HepG2 (cell line): Measurements from ENCODE around the gene YIF1B. TPM values are rescaled to one million over a fixed set of nuclear protein-coding genes. Genes with fewer than 3 reads are reported as not detected.

Experiments
- HDAC1 ChIP-seq: sonication (generic); formaldehyde crosslinking; IDR thresholded peaks from 2 replicates; pipeline ENCODE4 v1.5.1; 2020; ENCODE audit warnings: mild to moderate bottlenecking, missing genetic modification reagents
- NFRKB ChIP-seq: fragments of 450-650 bp; IDR thresholded peaks from 2 replicates; pipeline ENCODE4 v1.6.1; 2017
- PCBP1 ChIP-seq: fragments of 200-400 bp; formaldehyde crosslinking; IDR thresholded peaks from 2 replicates; pipeline ENCODE4 v1.6.1; 2017; ENCODE audit warnings: mild to moderate bottlenecking, low read depth, low read length, borderline replicate concordance
- SALL2 ChIP-seq: sonication (generic); formaldehyde crosslinking; IDR thresholded peaks from 2 replicates; pipeline ENCODE4 v1.8.1; 2023; ENCODE audit warnings: mild to moderate bottlenecking, missing genetic modification reagents, inconsistent platforms
- TARDBP ChIP-seq: sonication (generic); formaldehyde crosslinking; IDR thresholded peaks from 2 replicates; pipeline ENCODE4 v1.8.0; 2022; ENCODE audit warnings: mild to moderate bottlenecking, missing genetic modification reagents
- ZBTB7B ChIP-seq: sonication (generic); formaldehyde crosslinking; IDR thresholded peaks from 2 replicates; pipeline ENCODE4 v1.4.0; 2020; ENCODE audit warnings: missing genetic modification reagents
- ZFP1 ChIP-seq: IDR thresholded peaks from 2 replicates; pipeline ENCODE4 v1.6.1; 2016
- ZFP90 ChIP-seq: sonication (generic); formaldehyde crosslinking; IDR thresholded peaks from 2 replicates; pipeline ENCODE4 v1.8.0; 2022; ENCODE audit warnings: missing genetic modification reagents, mild to moderate bottlenecking, inconsistent platforms, borderline replicate concordance
- ZNF225 ChIP-seq: sonication (generic); formaldehyde crosslinking; IDR thresholded peaks from 2 replicates; pipeline ENCODE4 v1.4.0; 2020; ENCODE audit warnings: mild to moderate bottlenecking, missing genetic modification reagents
- ZNF777 ChIP-seq: sonication (generic); formaldehyde crosslinking; IDR thresholded peaks from 2 replicates; pipeline ENCODE4 v1.4.0; 2020; ENCODE audit warnings: missing genetic modification reagents
- polyA plus RNA-seq, 8 experiments: library from polyadenylated mRNA; depleted of rRNA in 3 of 8; stranded (reverse) in 7 of 8; unstranded in 1 of 8; fragments of >200 nt; fragmentation: Illumina TruSeq in 4 of 8; extraction: Trizol in 4 of 8; gene quantifications; 2 replicates each; pipeline versions ENCODE4 v1.2.1 to v1.2.3, GENCODE V29; 2011 to 2016; ENCODE audit warnings: low read depth in 4 of 8, missing spikeins in 1 of 8, mixed read lengths in 1 of 8; ENCODE audit not compliant: insufficient read depth in 1 of 8
- total RNA-seq, 5 experiments: library from RNA; depleted of rRNA; stranded (reverse); fragments of >200 nt; fragmentation: Illumina TruSeq; extraction: Trizol; gene quantifications; 2 replicates each; pipeline ENCODE4 v1.2.3, GENCODE V29; 2016; ENCODE audit warnings: low read depth in 1 of 5
- TF ChIP-seq, protein P1 (sequence below): sonication (generic); formaldehyde crosslinking; IDR thresholded peaks from 2 replicates; pipeline ENCODE4 v1.4.0; 2020; ENCODE audit warnings: missing genetic modification reagents
- TF ChIP-seq, protein P2 (sequence below), 2 experiments: fragments of 450-650 bp in 1 of 2; sonication (generic) in 1 of 2; formaldehyde crosslinking in 1 of 2; IDR thresholded peaks; 2 replicates each; pipeline versions ENCODE4 v1.6.1 to v1.8.0; 2016 to 2022; ENCODE audit warnings: antibody characterized with exemption in 1 of 2, mild to moderate bottlenecking in 1 of 2, missing genetic modification reagents in 1 of 2
- TF ChIP-seq, protein P3 (sequence below): sonication (generic); formaldehyde crosslinking; IDR thresholded peaks from 2 replicates; pipeline ENCODE4 v1.5.1; 2020; ENCODE audit warnings: mild to moderate bottlenecking, missing genetic modification reagents, moderate library complexity

YIF1B gene
- total and polyA plus RNA-seq, 2 of the 13 experiments (the other 11 are each of a cell fraction or from before 2014, with no cell fraction given): 41.4 to 85.2 TPM

DNA sequence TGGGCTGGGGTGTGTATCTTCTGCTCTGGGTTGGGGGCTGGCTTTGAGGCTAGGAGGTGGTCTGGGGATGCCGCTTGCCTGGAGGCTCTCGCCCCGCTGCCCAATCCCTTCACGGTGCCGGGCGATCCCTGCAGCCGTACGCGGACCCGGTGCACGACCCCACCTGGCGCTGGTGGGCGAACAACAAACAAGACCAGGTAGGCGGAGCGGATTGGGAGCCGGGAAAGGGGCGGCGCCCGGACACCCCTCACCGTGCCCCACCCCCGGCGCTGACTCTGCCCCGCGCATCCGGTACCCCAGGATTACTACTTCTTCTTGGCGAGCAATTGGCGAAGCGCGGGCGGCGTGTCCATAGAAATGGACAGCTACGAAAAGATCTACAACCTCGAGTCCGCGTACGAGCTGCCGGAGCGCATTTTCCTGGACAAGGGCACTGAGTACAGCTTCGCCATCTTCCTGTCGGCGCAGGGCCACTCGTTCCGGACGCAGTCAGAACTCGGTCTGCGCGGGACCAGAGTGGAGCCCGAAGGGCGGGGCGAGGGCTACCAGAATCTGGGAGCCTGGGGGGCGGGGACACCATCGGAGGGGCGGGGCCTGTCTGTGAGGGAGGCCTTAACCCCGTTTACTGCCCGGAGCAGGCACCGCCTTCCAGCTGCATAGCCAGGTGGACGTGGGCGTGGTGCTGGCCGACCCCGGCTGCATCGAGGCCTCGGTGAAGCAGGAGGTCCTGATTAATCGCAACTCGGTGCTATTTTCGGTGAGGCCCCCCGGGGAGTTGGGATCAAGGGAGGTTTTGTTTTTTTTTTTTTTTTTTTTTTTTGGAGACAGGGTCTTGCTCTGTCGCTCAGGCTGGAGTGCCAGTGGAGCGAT is 46.6 kb upstream of the YIF1B start (continued):
- TF ChIP-seq HDAC1 (0 out of 2 replicates have a peak, but pooled peaks have one; percentile 33), ZNF225 (peak; percentile 46; the same call in 1 of the 2 replicates), ZNF777 (CRISPR knock-in tag) (0 out of 2 replicates have a peak, but pooled peaks have one; percentile 53), TARDBP (CRISPR knock-in tag) (0 out of 2 replicates have a peak, but pooled peaks have one; percentile 24), PCBP1 (0 out of 2 replicates have a peak, but pooled peaks have one; percentile 57), SALL2 (CRISPR knock-in tag) (0 out of 2 replicates have a peak, but pooled peaks have one; percentile 39), ZBTB7B (CRISPR knock-in tag) (0 out of 2 replicates have a peak, but pooled peaks have one; percentile 31), ZFP90 (CRISPR knock-in tag) (no peak), ZFP1 (CRISPR knock-in tag) (no peak), NFRKB (no peak)
- TF ChIP-seq, protein P1, sequence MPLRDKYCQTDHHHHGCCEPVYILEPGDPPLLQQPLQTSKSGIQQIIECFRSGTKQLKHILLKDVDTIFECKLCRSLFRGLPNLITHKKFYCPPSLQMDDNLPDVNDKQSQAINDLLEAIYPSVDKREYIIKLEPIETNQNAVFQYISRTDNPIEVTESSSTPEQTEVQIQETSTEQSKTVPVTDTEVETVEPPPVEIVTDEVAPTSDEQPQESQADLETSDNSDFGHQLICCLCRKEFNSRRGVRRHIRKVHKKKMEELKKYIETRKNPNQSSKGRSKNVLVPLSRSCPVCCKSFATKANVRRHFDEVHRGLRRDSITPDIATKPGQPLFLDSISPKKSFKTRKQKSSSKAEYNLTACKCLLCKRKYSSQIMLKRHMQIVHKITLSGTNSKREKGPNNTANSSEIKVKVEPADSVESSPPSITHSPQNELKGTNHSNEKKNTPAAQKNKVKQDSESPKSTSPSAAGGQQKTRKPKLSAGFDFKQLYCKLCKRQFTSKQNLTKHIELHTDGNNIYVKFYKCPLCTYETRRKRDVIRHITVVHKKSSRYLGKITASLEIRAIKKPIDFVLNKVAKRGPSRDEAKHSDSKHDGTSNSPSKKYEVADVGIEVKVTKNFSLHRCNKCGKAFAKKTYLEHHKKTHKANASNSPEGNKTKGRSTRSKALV (CRISPR knock-in tag): 0 out of 2 replicates have a peak, but pooled peaks have one; percentile 41
- TF ChIP-seq, protein P2, sequence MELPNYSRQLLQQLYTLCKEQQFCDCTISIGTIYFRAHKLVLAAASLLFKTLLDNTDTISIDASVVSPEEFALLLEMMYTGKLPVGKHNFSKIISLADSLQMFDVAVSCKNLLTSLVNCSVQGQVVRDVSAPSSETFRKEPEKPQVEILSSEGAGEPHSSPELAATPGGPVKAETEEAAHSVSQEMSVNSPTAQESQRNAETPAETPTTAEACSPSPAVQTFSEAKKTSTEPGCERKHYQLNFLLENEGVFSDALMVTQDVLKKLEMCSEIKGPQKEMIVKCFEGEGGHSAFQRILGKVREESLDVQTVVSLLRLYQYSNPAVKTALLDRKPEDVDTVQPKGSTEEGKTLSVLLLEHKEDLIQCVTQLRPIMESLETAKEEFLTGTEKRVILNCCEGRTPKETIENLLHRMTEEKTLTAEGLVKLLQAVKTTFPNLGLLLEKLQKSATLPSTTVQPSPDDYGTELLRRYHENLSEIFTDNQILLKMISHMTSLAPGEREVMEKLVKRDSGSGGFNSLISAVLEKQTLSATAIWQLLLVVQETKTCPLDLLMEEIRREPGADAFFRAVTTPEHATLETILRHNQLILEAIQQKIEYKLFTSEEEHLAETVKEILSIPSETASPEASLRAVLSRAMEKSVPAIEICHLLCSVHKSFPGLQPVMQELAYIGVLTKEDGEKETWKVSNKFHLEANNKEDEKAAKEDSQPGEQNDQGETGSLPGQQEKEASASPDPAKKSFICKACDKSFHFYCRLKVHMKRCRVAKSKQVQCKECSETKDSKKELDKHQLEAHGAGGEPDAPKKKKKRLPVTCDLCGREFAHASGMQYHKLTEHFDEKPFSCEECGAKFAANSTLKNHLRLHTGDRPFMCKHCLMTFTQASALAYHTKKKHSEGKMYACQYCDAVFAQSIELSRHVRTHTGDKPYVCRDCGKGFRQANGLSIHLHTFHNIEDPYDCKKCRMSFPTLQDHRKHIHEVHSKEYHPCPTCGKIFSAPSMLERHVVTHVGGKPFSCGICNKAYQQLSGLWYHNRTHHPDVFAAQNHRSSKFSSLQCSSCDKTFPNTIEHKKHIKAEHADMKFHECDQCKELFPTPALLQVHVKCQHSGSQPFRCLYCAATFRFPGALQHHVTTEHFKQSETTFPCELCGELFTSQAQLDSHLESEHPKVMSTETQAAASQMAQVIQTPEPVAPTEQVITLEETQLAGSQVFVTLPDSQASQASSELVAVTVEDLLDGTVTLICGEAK (IDR thresholded peaks at IDR 0.05): no peak
- TF ChIP-seq, protein P2 (CRISPR knock-in tag; IDR thresholded peaks at IDR 0.05): no peak
- TF ChIP-seq, protein P3, sequence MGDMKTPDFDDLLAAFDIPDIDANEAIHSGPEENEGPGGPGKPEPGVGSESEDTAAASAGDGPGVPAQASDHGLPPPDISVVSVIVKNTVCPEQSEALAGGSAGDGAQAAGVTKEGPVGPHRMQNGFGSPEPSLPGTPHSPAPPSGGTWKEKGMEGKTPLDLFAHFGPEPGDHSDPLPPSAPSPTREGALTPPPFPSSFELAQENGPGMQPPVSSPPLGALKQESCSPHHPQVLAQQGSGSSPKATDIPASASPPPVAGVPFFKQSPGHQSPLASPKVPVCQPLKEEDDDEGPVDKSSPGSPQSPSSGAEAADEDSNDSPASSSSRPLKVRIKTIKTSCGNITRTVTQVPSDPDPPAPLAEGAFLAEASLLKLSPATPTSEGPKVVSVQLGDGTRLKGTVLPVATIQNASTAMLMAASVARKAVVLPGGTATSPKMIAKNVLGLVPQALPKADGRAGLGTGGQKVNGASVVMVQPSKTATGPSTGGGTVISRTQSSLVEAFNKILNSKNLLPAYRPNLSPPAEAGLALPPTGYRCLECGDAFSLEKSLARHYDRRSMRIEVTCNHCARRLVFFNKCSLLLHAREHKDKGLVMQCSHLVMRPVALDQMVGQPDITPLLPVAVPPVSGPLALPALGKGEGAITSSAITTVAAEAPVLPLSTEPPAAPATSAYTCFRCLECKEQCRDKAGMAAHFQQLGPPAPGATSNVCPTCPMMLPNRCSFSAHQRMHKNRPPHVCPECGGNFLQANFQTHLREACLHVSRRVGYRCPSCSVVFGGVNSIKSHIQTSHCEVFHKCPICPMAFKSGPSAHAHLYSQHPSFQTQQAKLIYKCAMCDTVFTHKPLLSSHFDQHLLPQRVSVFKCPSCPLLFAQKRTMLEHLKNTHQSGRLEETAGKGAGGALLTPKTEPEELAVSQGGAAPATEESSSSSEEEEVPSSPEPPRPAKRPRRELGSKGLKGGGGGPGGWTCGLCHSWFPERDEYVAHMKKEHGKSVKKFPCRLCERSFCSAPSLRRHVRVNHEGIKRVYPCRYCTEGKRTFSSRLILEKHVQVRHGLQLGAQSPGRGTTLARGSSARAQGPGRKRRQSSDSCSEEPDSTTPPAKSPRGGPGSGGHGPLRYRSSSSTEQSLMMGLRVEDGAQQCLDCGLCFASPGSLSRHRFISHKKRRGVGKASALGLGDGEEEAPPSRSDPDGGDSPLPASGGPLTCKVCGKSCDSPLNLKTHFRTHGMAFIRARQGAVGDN (CRISPR knock-in tag): peak; percentile 50
